Ureter (tissue), 1 donor: ENCODE data around the gene DCLK1. TPM values are rescaled to one million over a fixed set of nuclear protein-coding genes. Genes with fewer than 3 reads are reported as not detected.

ENCODE experiments used
- DNase-seq: peaks from one replicate; pipeline ENCODE4 v3.0.0-alpha.2; 2020; ENCODE audit warnings: low spot score
- total RNA-seq: library from RNA; stranded (reverse); gene quantifications from one replicate; pipeline ENCODE4 v1.2.4, GENCODE V29; 2023
- donor health status: DM: yes; HTN: yes; CAD: no.

Gene DCLK1
- total RNA-seq, 1 donor from 2014 or later, result 13.5 TPM

GRCh38 chr13:36038785-36039555 is 92.2 kb downstream of the DCLK1 start:
- DNase-seq, result no peak

DNA sequence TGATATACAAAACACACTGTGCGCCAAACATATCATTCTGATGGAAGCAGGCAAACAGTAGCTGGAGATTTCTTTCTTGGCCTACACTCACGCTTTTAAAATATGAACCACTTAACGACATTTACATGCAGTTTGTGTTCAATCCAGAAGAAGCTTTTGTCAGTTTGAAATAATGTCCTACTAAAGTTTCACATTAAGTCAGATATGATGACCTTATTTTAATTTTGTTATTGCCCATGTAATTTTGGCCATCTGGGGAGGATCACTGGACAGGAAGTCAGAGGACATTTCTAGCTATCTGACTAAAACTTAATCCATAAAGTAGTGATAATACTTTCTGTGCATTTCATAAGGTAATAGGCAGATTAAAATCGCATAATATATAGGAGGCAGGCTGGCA is 98.1 kb downstream of the DCLK1 start:
- no peak for DNase-seq

DNA sequence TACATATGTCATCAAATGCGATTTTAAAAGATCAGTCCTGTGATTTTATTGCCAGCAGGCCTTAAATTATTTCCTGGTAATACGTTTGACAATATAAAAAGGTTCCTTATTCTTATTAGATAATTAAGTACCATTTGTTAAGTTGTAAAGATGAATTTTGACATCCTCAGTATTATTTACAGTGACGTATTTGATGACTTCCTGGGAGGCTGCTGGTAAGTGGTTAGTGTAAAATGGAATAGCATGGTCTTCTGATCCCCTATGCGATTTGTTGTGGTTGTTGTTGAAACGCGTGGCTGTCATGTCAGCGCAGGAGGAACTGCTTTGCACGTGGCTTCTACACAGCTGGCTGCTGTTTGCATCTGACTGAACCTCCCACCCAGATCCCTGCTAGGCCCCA is 99.7 kb downstream of the DCLK1 start:
- no peak for DNase-seq

GRCh38 chr13:36030670-36031331 is 100.4 kb downstream of the DCLK1 start:
- DNase-seq, result no peak

DNA sequence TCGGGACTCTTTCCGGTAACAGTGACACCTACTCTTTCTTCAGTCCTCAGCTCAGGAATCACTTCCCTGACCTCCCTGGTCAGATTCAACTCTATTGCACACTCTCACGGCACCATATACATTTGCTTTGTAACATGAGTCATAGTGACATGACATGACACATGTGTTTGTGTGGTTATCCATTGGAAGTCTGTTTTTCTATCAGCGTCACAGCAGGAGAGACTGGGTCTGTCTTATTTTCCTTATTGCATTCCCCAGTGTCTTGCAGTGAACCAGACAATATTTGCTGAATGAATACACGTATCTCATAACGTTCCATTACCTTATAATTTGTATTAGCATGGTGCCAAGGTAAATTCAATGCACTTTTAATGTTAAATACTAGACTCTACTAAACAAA is 102.0 kb downstream of the DCLK1 start:
- no peak for DNase-seq

DNA sequence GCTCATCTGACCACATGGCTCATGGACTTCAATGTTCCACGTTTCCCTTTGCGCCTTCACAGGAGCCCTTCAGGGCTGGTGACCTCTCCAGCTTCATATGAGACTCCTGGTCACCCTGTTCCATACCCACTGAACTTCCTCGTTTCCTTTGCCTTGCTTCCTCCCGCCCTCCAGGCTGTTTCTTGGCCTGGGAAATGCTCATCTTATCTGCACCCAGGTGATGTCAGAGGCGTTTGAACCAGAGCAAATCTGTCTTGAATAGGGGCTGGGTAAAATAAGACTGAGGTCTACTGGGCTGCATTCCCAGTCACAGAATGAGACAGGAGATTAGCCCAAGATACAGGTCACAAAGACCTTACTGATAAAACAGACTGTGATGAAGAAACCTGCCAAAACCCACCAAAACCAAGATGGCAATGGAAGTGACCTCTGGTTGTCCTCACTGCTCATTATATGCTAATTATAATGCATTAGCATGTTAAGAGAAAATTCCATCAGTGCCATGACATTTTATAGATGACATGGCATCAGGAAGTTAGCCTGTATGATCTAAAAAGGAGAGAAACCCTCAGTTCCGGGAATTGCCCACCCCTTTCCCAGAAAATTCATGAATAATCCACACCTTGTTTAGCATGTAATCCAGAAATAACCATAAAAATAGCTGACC is 102.7 kb downstream of the DCLK1 start:
- no peak for DNase-seq

DNA sequence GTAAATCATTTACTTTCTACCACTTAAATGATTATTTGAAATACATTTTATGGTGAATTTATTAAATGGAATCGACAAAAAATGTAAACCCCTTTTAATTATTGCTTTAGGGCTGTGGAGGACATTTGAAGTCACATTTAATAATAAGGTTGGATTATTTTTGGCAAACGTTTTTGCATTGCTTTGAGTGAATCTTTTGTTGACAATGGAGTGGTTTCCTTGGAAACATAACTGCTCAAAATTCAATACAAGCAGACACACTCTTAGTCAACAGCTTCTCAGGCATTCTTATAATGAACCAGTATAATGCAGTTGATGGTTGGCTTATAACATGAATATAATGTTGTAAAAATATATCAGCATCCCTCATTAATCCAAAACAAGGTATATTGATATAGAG is 104.7 kb downstream of the DCLK1 start:
- no peak for DNase-seq

DNA sequence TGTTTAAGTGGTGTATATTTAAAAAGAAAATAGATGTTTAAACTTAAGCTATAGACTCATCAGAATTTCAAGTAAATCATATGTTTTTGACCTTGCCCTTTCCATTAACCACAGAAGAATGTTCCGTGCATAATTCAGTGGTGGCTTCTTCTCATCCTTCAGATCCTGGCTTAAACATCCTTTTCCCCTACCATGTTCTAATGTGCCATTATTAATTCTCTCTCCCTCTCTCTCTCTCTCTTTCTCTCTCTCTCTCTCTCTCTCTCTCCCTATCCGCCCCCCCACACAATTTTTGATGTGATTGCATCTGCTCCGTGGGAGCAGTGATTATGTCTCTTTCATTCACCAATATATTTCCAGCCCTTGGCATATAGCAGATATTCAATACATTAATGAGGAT is 116.4 kb downstream of the DCLK1 start:
- no peak for DNase-seq

GRCh38 chr13:36006894-36007675 is 124.1 kb downstream of the DCLK1 start:
- DNase-seq, result no peak

DNA sequence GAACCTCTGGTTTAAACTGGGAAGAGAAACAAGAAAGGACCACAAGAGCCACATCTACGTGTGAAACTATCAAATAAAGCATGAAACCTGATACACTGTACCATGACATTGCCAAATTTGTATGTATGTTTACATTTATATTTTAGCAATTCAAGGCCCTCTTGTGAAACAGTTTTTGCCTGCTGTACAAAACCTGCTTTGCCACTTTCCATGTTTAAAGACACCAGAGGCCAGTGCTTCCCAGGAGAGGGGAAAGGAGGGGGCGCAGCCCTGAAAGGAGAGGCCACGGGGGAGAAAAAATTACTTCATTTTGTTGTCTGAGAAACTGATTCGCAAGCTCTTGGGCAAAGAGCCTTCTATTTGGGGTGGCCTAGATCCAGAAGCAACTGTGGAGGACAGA is 124.8 kb downstream of the DCLK1 start:
- no peak for DNase-seq

DNA sequence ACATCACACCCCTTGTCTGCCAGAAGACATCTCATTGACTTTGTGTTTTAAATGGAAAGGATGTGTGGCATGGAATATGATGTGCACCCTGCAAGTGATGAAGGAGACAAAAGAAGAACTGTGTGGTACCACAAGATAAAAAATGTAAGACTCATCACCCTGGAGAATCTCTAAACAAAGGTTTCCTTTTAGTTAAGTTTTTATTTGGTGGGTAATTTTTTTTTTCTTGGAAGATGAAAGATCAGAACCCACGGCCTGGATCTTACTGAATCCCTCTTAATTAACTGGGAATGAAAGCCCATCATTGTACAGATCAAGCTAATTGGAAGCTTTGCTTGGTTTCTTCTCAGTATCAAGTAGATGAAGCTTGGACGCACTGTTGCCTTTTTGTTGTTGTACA is 129.6 kb downstream of the DCLK1 start:
- DNase-seq, result no peak

DNA sequence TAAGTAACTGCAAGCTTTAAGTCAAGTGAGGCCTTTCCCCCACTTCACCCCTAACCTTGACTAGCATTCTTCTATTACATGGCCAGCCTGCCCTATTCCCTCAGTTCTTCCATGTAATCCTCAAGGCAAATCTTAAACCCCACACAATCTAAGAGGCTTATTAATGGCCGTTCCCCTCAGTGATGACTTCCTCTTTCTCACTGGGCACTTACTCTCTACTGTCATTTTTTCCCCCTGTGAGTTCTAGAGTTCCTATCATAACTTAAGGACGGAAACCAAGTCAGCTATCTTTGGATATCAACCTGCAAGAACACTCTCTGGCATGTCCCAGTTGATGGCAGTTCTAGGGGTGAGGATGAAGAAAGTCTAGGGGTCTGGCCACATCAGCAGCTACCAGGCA is 131.2 kb downstream of the DCLK1 start:
- no peak for DNase-seq

GRCh38 chr13:35996360-35996759 is 134.8 kb downstream of the DCLK1 start:
- DNase-seq, result no peak

- no peak for DNase-seq
These were observed 136.0 kb downstream of the DCLK1 start for GRCh38 chr13:35995136-35995535.

GRCh38 chr13:35994131-35994966 is 136.8 kb downstream of the DCLK1 start:
- peak; percentile 59 for DNase-seq

DNA sequence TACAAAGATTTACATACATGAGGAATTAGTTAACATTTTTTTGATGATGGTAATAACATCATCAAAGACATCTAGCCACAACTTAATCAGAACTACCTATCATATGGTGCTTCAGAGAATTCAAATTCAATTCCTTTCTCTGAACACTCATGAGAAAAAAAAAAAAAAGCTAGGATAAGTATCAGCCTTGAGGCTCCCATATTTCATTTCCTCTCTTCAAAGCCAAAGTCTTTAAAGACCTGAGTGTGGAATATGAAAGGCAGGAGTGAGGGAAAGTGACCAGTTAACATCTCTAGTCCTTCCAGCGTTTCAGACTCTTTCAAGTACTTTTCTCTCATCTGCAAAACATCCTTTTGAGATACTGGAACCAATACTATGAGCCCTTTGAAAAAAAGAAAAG is 137.5 kb downstream of the DCLK1 start:
- DNase-seq, result no peak

- DNase-seq, result no peak
These were observed 138.2 kb downstream of the DCLK1 start for GRCh38 chr13:35992964-35993363.

GRCh38 chr13:35990196-35990595 is 141.0 kb downstream of the DCLK1 start:
- DNase-seq, result no peak

GRCh38 chr13:35988648-35989081 is 142.5 kb downstream of the DCLK1 start:
- DNase-seq, result no peak

DNA sequence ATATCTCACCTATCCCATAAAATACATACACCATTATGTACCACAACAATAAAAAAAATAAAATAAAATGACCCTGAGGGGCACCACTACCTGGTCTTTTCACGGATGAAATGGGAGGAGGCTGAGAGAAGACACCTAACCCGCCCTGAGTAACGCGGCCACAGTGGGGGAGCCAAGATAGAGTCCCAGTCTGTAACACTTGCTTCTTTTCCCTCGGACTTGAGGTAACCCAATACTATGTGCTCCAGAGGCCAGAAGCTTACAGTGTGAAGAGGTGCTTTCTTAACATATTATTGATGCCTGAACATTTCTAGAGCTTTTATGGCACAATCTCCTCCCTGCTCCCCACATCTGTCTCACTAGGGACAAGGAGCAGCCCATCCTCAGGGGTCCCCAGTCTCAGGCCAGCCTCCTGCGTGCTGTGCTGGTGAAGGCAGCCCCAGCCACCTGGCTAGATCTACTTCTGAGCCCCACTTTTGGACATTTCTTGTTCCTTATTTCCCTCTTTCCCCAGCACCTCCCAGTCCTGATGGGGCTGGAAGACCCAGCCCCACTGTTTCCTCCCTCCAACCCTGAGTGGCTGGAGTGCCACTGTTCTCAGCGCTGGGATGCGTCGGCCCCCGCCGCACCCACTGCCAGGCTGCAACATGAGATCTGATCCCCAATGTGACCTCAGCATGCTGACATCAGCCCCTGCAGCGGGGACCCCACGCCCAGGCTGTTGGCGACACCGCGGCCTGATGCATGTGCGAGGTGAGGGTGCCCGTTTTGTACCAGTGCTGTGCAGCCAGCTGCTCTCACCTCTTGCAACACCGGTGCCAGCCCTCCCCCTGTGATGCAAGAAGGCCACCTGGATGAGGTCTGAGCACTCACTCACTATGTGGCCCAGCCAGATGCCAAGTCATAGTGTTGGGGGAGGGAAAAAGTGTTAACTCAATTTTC is 143.3 kb downstream of the DCLK1 start:
- no peak for DNase-seq
